HG03520 (cell line): ENCODE results near the gene FKBP1A.

Experiments used
- ATAC-seq: cut with Tn5 transposase; IDR thresholded peaks from one replicate; pipeline ENCODE4 v1.9.1; 2021; ENCODE audit warnings: mild to moderate bottlenecking, moderate library complexity; ENCODE audit not compliant: unreplicated experiment

The FKBP1A gene

DNA sequence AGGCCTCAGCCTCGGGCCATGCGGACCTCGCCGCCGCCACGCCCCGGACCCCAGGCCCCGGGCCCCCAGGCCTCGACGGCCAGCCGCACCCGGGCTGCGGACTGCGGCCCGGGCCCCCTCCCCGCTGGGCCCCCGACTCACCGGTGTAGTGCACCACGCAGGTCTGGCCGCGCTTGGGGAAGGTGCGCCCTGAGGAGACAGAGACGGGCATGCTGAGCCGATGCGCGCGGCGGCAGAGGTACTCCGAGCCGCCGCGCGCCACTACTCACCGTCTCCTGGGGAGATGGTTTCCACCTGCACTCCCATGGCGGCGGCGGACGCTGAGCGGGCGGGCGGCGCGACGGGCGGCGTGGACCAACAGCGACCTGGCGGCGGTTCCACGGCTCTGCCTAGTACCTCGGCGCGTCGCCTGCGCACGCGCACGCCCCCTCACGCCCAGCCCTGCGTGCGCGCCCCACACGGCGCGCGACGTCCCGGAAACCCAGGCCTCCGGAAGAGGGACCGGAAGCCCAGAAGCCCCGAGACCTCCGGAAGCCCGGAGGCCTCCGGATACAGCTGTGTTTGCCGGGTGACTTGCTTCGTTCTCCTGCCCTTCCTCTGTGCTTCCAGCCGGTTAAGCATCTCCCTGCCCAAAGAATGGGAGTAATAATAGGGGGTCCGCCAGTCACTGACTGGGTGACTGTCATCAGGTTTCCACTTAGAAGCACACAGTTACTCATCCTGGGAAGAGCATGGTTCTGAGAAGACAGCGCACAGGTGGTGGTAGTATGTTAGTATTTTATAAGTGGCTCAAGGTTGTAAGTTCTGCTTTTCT, at the start of gene FKBP1A:
Gene FKBP1A, minus strand, starts transcription at position 362 of the 814 bp plus-strand sequence. Its CDS starts 56 bp downstream, at position 306.
- peak; percentile 88 for ATAC-seq

DNA sequence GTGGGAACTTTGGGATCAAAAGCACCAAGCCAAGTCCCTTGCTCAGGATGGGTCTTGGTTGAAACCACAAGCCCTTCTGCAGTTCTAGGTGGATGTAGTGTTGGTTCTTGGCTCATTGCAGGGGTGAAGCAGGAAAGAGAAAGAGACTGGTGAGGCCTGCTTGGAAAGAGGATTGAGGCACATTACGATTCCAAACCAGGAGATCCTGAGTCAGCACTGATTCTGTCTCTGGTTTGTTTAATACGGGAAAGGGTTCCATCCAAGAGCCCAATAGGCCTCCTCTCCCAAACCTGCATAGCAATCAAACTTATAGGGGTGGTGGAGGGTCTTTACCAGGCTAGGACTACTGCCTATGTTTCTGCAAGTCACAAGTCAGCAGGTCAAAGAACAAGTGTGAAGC, 49.5 kb upstream of the FKBP1A start:
- no peak for ATAC-seq

DNA sequence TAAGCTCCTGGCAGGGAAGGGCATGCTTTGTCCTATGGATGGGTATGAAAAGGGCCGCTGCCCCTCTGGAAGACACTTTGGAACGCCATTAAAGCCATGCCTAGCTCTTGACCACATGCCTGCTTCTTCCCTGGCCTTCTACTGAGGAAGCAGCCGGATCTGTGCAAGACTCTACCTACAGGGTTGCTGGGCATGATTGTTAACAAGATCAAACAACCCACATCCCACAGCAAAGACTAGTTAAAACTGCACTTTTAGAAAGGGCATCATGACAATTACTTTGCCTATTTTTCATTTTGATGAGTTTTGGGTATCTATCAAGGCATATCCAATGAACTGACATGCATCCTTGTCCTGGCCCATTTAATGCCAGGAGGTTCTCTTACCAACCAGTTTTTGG, 48.3 kb upstream of the FKBP1A start:
- no peak for ATAC-seq

DNA sequence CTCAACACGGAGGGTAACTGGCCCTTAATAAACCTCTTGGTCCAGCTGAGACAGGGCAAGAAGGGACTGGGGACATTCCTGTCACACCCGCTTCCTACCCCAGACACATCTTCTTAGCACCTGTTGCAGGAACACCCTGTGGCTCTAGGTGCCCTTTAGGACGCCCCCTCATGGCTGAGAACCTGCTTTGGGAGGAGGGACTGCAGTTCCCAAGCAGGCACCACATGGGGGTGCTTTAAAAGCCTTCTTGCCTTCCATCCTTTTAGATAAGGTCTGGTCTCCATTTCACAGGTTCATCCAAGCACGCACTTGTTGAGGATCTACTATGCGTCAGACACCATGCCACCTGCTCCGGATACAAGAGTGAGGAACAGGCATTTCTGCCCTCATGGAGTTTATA, 47.2 kb upstream of the FKBP1A start:
- ATAC-seq = no peak

DNA sequence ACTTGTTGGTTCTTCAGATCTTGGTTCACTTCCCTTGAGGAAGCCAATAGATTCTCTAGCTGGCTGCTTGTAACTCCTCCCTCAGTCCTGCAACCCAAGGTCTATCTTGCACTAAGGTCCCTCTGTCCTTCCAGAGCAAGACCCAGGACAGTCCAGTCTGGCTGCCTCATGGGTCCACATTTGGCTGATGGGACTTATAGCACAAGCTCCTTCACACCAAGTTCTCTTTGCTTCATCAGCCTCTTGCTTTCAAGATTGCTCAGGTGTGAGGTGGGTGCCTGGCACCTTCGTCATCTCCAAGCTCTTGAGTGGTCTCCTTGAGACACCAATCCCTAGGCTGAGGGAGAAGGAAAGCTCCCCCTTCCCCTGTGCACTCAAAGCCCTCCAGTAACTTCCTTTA, 45.5 kb upstream of the FKBP1A start:
- no peak for ATAC-seq

DNA sequence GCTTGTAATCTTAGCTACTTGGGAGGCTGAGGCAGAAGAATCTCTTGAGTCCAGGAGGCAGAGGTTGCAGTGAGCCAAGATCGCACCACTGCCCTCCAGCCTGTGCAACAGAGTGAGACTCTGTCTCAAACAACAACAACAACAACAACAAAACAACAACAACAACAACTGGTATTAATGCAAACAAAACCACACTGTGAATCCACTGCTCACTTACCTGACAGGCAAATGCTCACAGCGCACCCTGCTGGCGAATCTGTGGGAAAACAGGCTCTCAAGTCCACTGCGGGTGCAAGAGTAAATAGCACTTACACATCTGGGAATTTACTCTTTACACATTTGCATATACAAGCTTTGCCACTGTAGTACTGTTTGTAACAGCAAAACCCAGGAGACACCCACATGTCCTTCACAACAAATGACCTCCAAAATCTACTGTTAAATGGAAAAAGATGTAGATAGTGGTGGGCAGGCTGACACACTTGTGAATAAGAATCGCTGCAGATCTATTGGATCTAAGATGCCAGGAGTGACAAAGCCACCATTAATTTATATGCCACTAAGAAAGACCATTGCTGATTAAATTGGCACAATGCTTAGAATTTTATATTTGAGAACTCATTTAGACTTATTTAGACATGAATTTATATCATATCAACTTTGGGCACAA, 44.5 kb upstream of the FKBP1A start:
- no peak for ATAC-seq

DNA sequence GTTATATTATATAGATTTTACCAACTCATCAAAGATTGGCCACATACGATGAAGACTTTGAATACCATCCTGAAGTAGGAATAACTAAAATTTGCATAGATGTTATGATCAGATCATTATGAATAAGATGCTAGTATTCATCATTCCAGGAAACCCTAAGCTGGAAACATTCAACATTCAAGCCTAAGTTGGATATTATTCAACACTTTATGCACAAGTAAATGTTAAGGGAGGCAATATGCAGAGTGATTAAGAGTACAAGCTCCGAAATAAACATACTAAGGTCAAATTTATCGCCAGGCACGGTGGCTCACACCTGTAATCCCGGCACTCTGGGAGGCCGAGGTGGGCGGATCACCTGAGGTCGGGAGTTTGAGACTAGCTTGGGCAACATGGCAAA, 43.4 kb upstream of the FKBP1A start:
- no peak for ATAC-seq

DNA sequence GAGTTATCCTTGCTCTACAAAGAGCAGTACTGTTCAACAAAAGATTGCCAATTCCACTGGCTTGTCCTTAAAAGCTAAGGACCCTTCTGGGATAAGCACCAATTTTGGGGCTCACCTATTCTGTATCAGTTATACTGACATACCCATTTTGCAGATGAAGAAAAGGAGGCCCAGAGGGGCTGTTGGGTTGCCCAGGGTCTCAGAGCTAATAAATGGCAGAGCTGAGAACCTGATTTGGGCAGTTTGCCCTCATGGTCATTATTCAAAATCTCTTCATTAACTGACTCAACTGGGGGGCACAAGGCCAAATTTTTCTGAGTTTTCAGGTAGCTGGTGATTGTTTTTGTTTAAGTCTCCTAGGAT, 42.5 kb upstream of the FKBP1A start:
- no peak for ATAC-seq

DNA sequence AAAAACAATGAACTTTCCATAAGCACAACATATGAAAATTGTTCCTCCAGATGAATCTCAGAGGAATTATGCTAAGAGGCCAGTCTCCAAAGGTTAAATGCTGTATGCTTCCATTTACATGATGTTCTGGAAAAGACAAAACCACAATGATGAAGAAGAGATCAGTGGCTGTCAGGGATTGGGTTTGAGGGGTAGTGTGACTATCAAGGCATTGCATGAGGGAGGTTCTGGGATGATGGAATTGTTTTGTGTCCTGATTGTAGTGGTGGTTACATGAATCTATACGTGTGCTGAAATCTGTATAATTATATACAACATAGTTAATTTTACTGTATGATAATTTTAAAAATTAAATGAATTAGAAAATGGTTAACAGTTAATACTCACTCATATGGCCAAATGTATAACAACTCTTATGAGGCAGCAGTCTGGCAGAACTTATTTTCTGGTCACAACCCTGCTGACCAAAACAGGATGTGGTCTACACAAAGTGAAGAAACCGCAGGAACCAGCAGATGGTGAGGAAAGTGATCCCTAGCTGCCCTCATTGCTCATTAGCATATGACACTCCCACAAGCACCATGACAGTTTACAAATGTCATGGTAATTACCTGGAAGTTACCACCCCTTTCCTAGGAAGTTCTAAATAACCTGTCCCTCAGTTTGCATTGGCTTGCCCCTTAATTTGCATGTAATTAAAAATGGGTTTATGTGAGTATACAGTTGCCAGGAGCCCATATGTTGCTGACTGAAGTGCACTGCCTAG, 41.9 kb upstream of the FKBP1A start:
- ATAC-seq = peak; percentile 86

DNA sequence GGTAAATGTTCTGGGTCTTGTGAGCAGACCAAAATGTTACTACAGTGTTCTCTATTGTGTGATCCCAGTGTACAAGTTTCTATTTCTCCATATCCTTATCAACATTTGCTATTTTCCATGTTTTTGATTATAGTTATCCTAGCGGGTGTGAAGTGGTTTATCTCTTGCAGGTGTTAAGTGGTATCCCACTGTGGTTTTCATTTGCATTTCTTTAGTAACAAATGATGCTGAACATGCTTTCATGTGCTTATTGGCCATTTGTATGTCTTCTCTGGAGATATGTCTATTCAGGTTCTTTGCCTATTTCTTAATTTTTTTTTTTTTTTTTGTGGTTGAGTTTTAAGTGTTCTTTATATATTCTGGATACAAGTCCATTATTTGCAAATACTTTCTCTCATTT, 38.3 kb upstream of the FKBP1A start:
- ATAC-seq = no peak

DNA sequence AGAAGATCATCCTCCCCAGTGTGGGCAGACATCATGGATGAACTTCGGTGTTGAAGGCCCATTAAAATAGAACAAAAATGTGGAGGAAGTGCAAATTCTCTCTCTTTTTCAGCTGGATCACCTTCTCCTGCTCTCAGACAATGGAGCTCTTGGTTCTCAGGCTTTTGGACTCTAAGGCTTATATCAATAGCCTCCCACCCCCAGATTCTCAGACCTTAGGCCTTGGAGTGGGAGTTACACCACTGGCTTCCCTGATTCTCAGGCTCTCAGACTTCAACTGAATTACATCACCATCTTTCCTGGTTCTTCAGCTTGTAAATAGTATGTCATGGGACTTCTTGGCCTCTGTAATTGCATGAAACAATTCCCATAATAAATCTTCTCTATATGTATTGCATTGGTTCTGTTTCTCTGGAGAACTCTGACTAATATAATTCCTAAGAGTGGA, 37.2 kb upstream of the FKBP1A start:
- ATAC-seq = no peak

DNA sequence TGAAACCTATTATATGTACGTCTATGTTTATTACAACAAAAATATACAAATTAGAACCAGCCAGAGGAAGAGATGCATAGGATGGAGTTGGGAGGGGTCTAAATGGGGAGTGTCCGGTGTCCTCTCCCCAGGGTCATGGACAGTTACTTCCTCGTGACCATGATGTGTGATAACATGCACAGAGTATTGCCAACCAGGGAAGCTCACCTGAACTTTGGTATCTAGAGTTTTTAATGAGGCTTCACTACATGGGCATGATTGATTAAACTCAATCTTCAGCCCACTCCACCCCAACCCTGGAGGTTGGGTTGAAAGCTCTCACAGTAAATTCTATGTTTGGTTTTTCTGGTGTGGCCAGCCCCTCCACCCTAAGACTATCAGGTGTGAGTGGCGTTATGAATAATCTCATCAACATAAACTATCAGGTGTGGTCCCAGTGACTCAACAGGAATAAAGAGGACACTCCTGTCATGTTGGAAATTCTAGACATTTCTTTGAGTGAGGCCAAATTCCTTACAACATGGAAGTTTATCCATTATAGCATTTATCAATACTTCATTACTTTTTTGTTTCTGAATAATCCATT, 36.4 kb upstream of the FKBP1A start:
- no peak for ATAC-seq

DNA sequence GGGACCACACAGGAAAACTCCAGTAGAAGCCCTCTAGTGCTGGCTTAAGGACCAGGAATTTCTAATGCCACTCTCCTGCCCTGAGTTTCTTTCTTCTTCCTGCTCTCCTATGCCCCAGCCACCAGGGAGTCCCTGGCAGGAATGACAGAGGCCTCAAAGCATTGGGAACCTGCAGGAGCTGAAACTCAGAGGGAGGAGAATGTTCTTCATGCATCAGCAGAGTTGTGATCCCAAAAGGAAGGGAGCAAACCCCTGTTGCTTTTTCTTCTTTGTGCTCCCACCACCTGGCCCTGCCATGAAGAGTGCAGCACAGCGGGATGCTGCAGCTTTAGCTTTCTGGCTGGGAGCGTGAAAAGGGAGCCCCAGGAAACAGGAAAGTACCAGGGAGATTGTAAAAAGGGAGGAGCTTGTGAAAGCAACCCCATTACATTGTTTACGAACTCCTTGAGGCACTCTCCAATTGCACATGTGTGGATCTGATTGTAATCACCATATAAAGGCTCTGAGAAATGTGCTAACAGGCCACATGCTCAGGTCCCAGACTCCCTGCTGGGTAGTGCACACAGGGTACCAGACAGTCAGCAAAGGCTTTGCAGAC, 34.7 kb upstream of the FKBP1A start:
- no peak for ATAC-seq

DNA sequence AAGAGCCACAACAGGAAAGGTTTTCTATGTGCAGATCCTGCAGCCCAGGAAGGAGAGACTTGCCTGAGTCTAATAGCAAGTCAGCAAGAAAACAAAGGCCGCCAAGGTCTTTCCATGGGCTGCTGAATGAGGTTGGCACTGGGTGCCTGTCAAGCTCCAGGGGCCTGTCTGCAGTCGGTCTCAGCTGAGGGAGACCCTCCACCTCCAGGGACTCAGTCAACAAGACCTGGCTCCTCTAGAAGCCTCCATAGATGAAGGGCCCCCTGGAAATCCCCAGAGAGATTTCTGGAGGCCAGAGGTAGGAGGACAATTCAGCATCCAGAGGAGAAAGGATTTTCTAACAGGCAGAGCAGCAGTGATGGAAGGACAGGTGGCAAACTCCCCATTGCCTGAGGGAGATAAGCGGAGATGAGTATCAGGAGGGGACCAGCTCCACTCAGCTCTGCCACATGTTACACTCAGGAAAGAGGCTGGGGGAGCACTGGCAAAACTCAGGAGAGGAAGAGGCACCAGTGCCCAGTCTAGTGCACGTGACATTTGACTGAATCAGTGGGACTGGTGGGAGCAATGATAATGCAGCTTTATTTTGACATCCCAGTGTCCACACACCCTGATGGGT, 33.5 kb upstream of the FKBP1A start:
- ATAC-seq = no peak

DNA sequence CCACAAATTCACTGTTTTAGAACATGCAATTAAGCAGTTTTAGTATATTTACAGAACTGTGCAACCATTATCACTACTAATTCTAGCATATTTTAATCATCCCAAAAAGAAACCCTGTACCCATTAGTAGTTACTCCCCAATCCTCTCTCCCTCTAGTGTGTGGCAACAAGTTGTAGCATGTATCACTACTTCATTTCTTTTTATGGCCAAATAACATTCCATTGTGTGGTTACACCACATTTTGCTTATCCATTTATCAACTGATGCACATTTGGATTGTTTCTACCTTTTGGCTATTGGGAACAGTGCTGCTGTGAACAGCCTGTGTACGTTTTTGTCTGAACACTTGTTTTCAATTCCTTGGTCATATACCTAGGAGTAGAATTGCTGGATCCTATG, 31.5 kb upstream of the FKBP1A start:
- ATAC-seq = no peak

DNA sequence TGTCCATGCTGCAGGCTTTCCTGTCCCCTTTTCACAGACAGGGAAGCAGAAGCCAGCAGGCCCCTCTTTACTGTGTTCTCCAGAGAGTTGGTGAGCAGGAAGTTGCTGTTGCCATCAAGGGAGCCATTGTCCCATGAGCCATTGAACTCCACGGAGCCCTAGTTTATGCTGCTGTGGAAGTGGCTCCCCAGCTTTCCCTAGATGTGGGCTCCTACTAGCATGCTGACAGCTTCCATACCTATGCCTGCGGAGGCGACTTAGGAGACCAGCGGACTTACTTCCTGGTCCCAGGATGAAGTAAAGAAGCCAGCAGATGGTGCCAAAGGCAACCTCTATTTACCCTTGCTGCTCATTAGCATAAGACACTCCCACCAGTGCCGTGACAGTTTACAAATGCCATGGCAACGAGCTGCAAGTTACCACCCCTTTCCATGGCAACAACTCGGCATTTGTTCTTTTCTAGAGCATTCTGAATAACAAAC, 30.8 kb upstream of the FKBP1A start:
- no peak for ATAC-seq

DNA sequence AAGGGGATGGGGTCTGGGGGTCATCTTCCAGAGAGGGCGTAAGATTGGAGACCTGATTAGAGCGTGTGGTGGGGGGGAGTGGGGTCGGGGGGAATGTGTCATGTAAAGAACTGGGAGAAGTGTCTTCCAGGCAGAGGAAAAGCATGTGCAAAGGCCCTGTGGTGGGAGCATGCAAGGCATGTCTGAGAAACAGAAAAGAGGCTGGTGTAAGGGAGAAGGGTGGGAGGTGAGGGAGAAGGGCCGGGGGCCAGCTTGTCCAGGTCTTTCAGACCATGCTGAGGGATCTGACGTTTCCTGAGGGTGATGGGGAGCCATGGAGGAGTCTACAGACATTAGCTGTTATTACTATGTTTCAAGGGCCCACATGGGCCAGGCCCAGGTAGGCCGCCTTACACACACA, 30.4 kb upstream of the FKBP1A start:
- ATAC-seq = no peak

DNA sequence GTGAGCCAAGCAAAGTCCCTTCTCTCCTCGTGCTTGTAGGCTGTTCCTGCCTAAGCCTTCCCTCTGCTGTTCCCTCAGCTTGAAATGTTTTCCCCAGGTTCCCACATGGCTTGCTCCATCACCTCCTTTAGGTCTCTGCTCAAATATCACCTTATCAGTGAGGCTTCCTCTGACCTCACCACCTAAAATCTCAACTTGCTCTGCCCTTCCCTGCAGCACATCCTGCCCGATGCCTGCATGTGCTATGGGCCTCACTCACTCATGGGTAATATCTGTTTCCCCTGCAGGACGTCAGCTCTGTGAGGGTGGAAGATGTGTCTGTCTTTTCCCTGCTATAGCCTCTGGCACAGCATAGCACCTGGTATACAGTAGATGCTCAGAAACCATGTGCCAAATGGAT, 29.9 kb upstream of the FKBP1A start:
- no peak for ATAC-seq

DNA sequence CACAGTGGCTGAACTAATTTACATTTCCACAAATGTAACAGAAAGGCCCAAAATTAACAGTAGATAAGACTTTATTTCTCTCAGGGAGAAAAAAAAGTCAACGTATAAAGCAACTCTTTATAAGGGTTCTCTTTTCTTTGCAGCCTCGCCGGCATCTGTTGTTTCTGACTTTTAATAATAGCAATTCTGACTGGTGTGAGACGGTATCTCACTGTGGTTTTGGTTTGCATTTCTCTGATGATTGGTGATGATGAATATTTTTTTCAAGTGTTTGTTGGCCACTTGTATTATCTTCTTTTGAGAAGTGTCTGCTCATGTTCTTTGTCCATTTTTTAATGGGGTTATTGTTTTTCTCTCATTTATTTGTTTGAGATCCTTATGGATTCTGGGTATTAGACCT, 27.2 kb upstream of the FKBP1A start:
- no peak for ATAC-seq

DNA sequence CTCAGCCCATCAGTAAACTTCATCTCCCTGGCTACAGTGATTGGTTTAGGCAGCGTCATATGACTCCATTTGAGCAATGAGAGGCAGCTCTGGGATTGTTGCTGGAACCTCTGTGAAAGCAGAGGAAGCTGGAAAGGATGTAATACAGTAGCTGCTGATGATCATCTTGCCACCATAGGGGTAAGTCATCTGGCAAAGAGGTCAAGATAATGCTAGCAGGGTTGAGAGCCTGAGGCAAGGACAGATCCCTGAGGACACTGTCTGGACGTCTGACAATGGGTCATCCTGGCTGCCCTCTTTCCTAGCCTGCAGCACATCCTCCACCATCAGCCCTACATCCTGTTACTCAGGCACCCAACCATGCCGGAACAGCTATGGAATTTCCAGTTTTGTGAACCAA, 25.5 kb upstream of the FKBP1A start:
- no peak for ATAC-seq
